Small intestine (tissue), 7 donors: ENCODE measurements around the gene PDE11A. TPM values are rescaled to one million over a fixed set of nuclear protein-coding genes. Genes with fewer than 3 reads are reported as not detected.

Experiments used
- DNase-seq, 2 donors: peaks; one replicate each; pipeline versions ENCODE4 v3.0.0 to v3.0.0-alpha.2; 2013
- FAIRE-seq: peaks from 2 replicates; lab custom pipeline; 2012; peaks lifted over from hg19 to GRCh38; lab: Jason Lieb, UNC
- H3K27ac ChIP-seq, 3 donors: one replicate each; pipeline ENCODE4 v1.5.1; 2013; ENCODE audit warnings: low read length in 2 of 3, mild to moderate bottlenecking in 2 of 3, control low read depth in 1 of 3, inconsistent platforms in 1 of 3, low read depth in 1 of 3, moderate library complexity in 1 of 3
- H3K27me3 ChIP-seq, 3 donors: one replicate each; pipeline ENCODE4 v1.6.1; 2013; ENCODE audit warnings: low read length in 3 of 3, inconsistent platforms in 1 of 3; ENCODE audit not compliant: control insufficient read depth in 3 of 3, insufficient read depth in 3 of 3
- H3K36me3 ChIP-seq, 3 donors: one replicate each; pipeline ENCODE4 v1.6.1; 2013; ENCODE audit warnings: low read length in 3 of 3, inconsistent platforms in 1 of 3, low read depth in 1 of 3, mild to moderate bottlenecking in 1 of 3, moderate library complexity in 1 of 3; ENCODE audit not compliant: control insufficient read depth in 3 of 3, insufficient read depth in 2 of 3
- H3K4me1 ChIP-seq, 3 donors: one replicate each; pipeline ENCODE4 v1.6.1; 2013; ENCODE audit warnings: low read length in 2 of 3, inconsistent platforms in 1 of 3, low read depth in 1 of 3, mild to moderate bottlenecking in 1 of 3, moderate library complexity in 1 of 3; ENCODE audit not compliant: control insufficient read depth in 3 of 3, insufficient read depth in 2 of 3
- H3K4me3 ChIP-seq, 3 donors: one replicate each; pipeline ENCODE4 v1.5.1; 2013; ENCODE audit warnings: low read length in 3 of 3, control low read depth in 1 of 3, inconsistent platforms in 1 of 3, low read depth in 1 of 3, mild to moderate bottlenecking in 1 of 3, moderate library complexity in 1 of 3
- H3K9me3 ChIP-seq, 2 donors: one replicate each; pipeline ENCODE4 v1.6.1; 2013; ENCODE audit warnings: low read depth in 1 of 2, low read length in 1 of 2; ENCODE audit not compliant: control insufficient read depth in 2 of 2, insufficient read depth in 1 of 2
- WGBS, 3 donors: extraction: QIAGEN DNeasy Blood & Tissue Kit; methylation state at CpG; one replicate each; pipeline ENCODE4 v1.1.7; 2013; 5-methylcytosine and 5-hydroxymethylcytosine counted together
- polyA plus RNA-seq, 4 donors: library from polyadenylated mRNA; stranded (reverse) in 3 of 4; unstranded in 1 of 4; fragments of 200-250 nt in 3 of 4; fragments of 120-200 nt in 1 of 4; gene quantifications; one replicate each; pipeline versions ENCODE4 v1.2.1 to v1.2.3, GENCODE V29; 2013
- donor health status: healthy with polysubstance abuse.
- donor health status: control.
- donor health status: control.
- donor health status: Bipolar disorder and iron deficiency.
- donor health status: healthy.

PDE11A gene
- polyA plus RNA-seq, 4 donors, result 0.27 to 3.8 (median 0.84) TPM

- peaks cover 0 to 7% of the 10 kb centered on the region in 2 donors for H3K9me3 ChIP-seq
- FAIRE-seq (no peak), DNase-seq (peak; percentile 44 to 67)
- no peaks in the 10 kb centered on the region for H3K27me3 ChIP-seq
- peaks cover 0 to 5% (median 2%) of the 10 kb centered on the region in 3 donors for H3K4me1 ChIP-seq
- no peaks in the 10 kb centered on the region for H3K36me3 ChIP-seq
- peak overlapping the region in 1 of 3 donors; percentile 65 for H3K27ac ChIP-seq
- no peak overlapping the region for H3K4me3 ChIP-seq
- 90 to 95% (median 93%) methylated on average over 2 of the region's 2 CpGs for WGBS, 3 donors
Measured at GRCh38 chr2:177880285-177880684, 192.3 kb downstream of the PDE11A start.

- Histone ChIP-seq H3K27ac (no peak overlapping the region), H3K4me1 (peaks cover 0 to 5% (median 2%) of the 10 kb centered on the region in 3 donors), H3K27me3 (no peaks in the 10 kb centered on the region), H3K9me3 (peaks cover 0 to 7% of the 10 kb centered on the region in 2 donors), H3K4me3 (no peak overlapping the region), H3K36me3 (no peaks in the 10 kb centered on the region)
- WGBS, 3 donors, result 83 to 86% (median 86%) methylated on average over 8 of the region's 8 CpGs
- FAIRE-seq (no peak), DNase-seq (no peak)
Measured at GRCh38 chr2:177876950-177877349, 195.6 kb downstream of the PDE11A start.

GRCh38 chr2:177874686-177875085 is 197.9 kb downstream of the PDE11A start:
- Histone ChIP-seq H3K9me3 (no peaks in the 10 kb centered on the region), H3K4me1 (peaks cover 0 to 2% (median 0%) of the 10 kb centered on the region in 3 donors), H3K27me3 (no peaks in the 10 kb centered on the region), H3K36me3 (no peaks in the 10 kb centered on the region), H3K4me3 (no peak overlapping the region), H3K27ac (peak overlapping the region in 1 of 3 donors; percentile 64)
- FAIRE-seq (no peak), DNase-seq (peak; percentile 52 to 64)
- 45 to 73% (median 71%) methylated on average over 4 of the region's 4 CpGs for WGBS, 3 donors

GRCh38 chr2:177873915-177874314 is 198.7 kb downstream of the PDE11A start:
- Histone ChIP-seq H3K27me3 (no peaks in the 10 kb centered on the region), H3K27ac (peak overlapping the region in 1 of 3 donors; percentile 64), H3K36me3 (no peaks in the 10 kb centered on the region), H3K4me3 (no peak overlapping the region), H3K4me1 (peaks cover 0 to 2% (median 0%) of the 10 kb centered on the region in 3 donors), H3K9me3 (no peaks in the 10 kb centered on the region)
- FAIRE-seq (no peak), DNase-seq (peak; percentile 71 to 81)
- WGBS, 3 donors, result 11 to 65% (median 19%) methylated on average over 1 of the region's 1 CpG

- H3K36me3 ChIP-seq, result no peaks in the 10 kb centered on the region
- no peak overlapping the region for H3K27ac ChIP-seq
- no peaks in the 10 kb centered on the region for H3K27me3 ChIP-seq
- no peaks in the 10 kb centered on the region for H3K9me3 ChIP-seq
- DNase-seq (no peak), FAIRE-seq (no peak)
- H3K4me1 ChIP-seq, result no peaks in the 10 kb centered on the region
- no peak overlapping the region for H3K4me3 ChIP-seq
Measured at GRCh38 chr2:177872286-177872685, 200.3 kb downstream of the PDE11A start.

GRCh38 chr2:177869912-177870311 is 202.7 kb downstream of the PDE11A start:
- WGBS, 3 donors, result 71 to 83% (median 73%) methylated on average over 3 of the region's 3 CpGs
- no peak overlapping the region for H3K27ac ChIP-seq
- DNase-seq, result no peak
- no peaks in the 10 kb centered on the region for H3K9me3 ChIP-seq
- H3K27me3 ChIP-seq, result no peaks in the 10 kb centered on the region
- H3K4me1 ChIP-seq, result no peaks in the 10 kb centered on the region
- H3K4me3 ChIP-seq, result no peak overlapping the region
- FAIRE-seq, result no peak
- no peaks in the 10 kb centered on the region for H3K36me3 ChIP-seq

GRCh38 chr2:177869209-177869608 is 203.4 kb downstream of the PDE11A start:
- H3K27me3 ChIP-seq, result no peaks in the 10 kb centered on the region
- 69 to 72% (median 71%) methylated on average over 3 of the region's 3 CpGs for WGBS, 3 donors
- no peaks in the 10 kb centered on the region for H3K9me3 ChIP-seq
- no peaks in the 10 kb centered on the region for H3K4me1 ChIP-seq
- no peak overlapping the region for H3K27ac ChIP-seq
- no peak for FAIRE-seq
- no peak overlapping the region for H3K4me3 ChIP-seq
- no peak for DNase-seq
- no peaks in the 10 kb centered on the region for H3K36me3 ChIP-seq

GRCh38 chr2:177868806-177869205 is 203.8 kb downstream of the PDE11A start:
- H3K27ac ChIP-seq, result no peak overlapping the region
- no peak overlapping the region for H3K4me3 ChIP-seq
- H3K4me1 ChIP-seq, result no peaks in the 10 kb centered on the region
- H3K27me3 ChIP-seq, result no peaks in the 10 kb centered on the region
- DNase-seq, result no peak
- no peak for FAIRE-seq
- no peaks in the 10 kb centered on the region for H3K36me3 ChIP-seq
- H3K9me3 ChIP-seq, result no peaks in the 10 kb centered on the region

- no peak overlapping the region for H3K4me3 ChIP-seq
- H3K4me1 ChIP-seq, result peaks cover 0 to 5% (median 0%) of the 10 kb centered on the region in 3 donors
- no peak overlapping the region for H3K27ac ChIP-seq
- no peak for FAIRE-seq
- no peaks in the 10 kb centered on the region for H3K9me3 ChIP-seq
- WGBS, 3 donors, result 36 to 71% (median 37%) methylated on average over 1 of the region's 1 CpG
- no peak for DNase-seq
- H3K36me3 ChIP-seq, result no peaks in the 10 kb centered on the region
- H3K27me3 ChIP-seq, result no peaks in the 10 kb centered on the region
Measured at GRCh38 chr2:177857538-177857937, 215.0 kb downstream of the PDE11A start.
